Testis (tissue), 2 donors: ENCODE results near the gene RUVBL1.

Source experiments
- POLR2A ChIP-seq: fragments of 450-650 bp; IDR thresholded peaks from one replicate; pipeline ENCODE4 v1.6.1; 2017; ENCODE audit warnings: antibody characterized with exemption, mild to moderate bottlenecking, moderate library complexity
- TF ChIP-seq, protein P1 (sequence below), 3 experiments: fragments of 450-650 bp in 2 of 3; fragments of 200-600 bp in 1 of 3; sonication (generic) in 1 of 3; IDR thresholded peaks; one replicate each; pipeline ENCODE4 v1.5.1; 2016 to 2019; ENCODE audit warnings: antibody characterized with exemption in 3 of 3, mild to moderate bottlenecking in 2 of 3, moderate library complexity in 1 of 3

- TF ChIP-seq, protein P1, sequence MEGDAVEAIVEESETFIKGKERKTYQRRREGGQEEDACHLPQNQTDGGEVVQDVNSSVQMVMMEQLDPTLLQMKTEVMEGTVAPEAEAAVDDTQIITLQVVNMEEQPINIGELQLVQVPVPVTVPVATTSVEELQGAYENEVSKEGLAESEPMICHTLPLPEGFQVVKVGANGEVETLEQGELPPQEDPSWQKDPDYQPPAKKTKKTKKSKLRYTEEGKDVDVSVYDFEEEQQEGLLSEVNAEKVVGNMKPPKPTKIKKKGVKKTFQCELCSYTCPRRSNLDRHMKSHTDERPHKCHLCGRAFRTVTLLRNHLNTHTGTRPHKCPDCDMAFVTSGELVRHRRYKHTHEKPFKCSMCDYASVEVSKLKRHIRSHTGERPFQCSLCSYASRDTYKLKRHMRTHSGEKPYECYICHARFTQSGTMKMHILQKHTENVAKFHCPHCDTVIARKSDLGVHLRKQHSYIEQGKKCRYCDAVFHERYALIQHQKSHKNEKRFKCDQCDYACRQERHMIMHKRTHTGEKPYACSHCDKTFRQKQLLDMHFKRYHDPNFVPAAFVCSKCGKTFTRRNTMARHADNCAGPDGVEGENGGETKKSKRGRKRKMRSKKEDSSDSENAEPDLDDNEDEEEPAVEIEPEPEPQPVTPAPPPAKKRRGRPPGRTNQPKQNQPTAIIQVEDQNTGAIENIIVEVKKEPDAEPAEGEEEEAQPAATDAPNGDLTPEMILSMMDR (IDR thresholded peaks at IDR 0.05) = no peak
- TF ChIP-seq POLR2A = no peak
These were observed 9.5 kb downstream of the RUVBL1 start for GRCh38 chr3:128113817-128114794.
